T-helper 2 cell treated with Interferon-gamma antibody and Interleukin-4, amounts not matched to agents 100 ng/mL and 5 ng/mL, for 36 hours (primary cell): ENCODE data around the gene CALN1. TPM values are rescaled to one million over a fixed set of nuclear protein-coding genes. Genes with fewer than 3 reads are reported as not detected.

Source experiments
- intact Hi-C: fragments of 100-400 bp; cut with micrococcal nuclease; formaldehyde crosslinking; loops from one replicate; pipeline ENCODE4 v1.15.1; 2023
- total RNA-seq: library from RNA; stranded (reverse); gene quantifications from 2 replicates; pipeline ENCODE4 v1.2.3, GENCODE V29; 2022

Gene CALN1
- total RNA-seq, 1 donor from 2014 or later: not detected

DNA sequence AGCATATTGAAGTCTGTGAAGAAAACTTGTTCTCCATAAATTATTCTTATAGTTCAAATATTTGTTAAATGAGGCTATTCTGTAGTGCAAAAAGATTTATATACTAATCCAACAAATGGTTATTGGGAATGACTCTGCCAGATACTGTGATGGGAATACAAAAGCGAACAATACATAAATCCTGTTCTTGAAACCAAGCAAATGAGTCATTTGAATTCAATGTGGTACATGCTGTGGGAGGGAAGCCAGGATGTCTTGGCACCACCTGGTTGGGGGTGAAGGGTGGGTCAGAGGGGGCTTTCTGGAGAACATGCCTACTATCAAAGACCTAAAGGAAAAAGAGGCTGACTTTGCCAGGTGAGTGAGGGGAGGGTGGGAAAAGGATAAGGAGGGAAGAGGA is 594.2 kb downstream of the CALN1 start:
- intact Hi-C loops: no loop called here

DNA sequence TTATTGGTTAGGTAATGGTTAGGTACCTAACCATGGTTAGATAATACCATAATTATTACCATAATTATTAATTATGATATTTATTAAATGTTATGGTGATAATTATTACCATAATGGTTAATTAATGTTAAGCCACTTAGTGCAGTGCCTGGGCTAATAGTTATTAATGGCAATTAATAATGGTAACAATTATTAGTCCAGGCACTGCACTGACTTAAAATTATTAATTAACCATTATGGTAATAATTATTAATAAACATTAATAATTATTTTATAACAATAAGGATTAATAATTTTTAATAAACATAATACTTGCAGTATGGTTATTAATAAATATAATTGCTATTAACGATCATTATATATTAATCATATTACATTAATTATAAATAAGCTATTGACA is 604.0 kb downstream of the CALN1 start:
- intact Hi-C loops: no loop called here

DNA sequence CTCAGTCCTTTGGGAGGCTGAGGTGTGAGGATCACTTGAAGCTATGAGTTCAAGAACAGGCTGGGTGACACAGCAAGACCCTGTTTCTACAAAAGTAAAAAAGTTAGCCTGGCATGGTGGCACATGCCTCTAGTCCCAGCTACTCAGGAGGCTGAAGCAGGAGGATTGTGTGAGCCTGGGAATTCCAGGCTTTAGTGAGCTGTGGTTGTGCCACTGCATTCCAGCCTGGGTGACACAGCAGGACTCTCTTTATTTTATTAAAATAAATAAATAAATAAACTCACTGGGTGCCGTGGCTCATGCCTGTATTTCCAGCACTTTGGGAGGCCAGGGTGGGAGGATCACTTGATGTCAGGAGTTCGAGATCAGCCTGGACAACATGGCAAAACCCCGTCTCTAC is 607.9 kb downstream of the CALN1 start:
- intact Hi-C loops: no loop called here

DNA sequence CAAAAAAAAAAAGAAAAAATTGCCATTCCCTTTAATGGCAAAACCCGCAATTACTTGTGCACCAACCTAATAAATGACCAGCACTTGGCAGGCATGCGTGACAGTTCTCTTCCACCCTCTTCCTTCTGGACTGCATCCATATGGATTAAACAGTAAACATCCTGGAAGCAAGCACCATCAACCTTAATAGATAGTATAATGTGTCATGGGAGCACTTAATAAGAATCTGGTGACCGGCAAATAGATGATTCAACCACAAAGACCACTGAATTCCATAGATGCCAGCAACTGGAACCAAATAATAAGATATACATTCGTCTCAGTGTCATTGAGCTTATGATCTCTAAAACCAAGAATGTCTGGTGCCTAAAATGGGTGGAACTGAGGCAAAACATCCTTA is 610.2 kb downstream of the CALN1 start:
- intact Hi-C loops: no loop called here

DNA sequence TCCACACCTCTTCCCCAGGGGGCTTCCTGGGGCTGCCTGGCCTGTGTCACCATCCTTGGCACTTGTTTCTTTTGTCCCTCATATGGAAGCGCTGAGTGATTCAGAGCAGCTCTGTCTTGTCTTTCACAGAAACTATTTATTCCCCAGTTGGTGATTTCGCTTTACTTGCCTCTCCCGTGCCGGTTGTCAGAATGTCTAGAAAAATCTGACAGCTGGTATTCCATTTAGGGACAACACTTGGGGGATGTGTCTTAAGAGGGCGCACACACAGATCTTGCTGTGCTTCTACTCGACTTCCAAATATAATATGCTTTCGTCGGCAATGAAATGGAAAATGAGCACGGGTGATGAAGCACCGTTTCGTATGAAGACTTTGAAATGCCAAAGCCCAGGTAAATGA is 611.8 kb downstream of the CALN1 start:
- intact Hi-C loops: no loop called here

DNA sequence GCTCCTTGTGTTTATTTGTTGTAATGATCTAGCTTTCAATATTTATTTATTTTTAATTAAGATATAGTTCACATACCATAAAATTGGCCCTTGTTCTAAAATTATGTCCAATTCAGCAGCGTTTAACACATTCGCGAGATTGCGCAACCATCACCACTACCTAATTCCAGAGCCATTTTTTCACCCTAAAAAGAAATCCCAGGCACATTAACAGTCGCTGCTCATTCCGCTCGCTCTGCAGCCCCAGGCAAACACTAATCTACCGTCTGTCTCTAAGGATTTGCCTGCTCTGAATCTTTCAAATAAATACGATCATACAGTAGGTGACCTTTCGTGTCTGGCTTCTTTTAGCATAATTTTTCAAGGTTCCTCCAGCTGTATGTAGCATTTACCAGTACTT is 616.7 kb downstream of the CALN1 start:
- intact Hi-C loops: no loop called here

DNA sequence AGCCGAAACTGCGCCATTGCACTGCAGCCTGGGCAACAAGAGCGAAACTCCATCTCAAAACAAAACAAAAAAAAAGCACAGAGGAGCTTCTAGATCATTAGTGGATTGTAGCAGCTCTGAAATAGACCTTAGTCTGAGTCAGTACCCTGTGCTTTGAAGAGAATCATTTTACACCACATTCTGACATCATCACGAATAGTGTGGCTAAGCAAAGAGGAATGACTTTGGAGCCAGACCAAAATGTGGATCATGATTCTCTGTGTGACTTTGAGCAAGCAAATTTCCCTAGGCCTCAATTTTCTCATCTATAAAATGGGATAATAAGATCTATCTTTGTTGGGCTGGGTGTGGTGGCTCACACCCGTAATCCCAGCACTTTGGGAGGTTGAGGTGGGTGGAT is 618.9 kb downstream of the CALN1 start:
- intact Hi-C loops: no loop called here

DNA sequence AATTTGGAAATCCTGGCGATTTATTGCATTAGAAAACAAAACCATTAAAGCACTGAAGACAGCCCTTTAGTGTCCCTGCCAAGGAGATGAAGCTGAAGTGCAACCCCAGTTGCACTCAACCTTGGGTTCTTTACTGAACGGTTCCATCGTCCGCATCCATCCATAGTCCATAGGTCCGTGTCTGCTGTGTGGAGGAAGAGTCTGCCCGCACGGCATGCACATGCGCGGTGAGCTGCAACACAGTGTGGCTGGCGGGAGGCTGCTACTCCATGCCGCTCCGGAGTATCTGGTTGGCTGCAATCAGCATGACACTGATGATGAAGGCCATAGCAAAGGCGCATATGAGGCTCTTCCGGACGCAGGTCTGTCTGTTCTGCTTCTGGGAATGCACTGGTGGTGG is 624.6 kb downstream of the CALN1 start:
- intact Hi-C loops: no loop called here

DNA sequence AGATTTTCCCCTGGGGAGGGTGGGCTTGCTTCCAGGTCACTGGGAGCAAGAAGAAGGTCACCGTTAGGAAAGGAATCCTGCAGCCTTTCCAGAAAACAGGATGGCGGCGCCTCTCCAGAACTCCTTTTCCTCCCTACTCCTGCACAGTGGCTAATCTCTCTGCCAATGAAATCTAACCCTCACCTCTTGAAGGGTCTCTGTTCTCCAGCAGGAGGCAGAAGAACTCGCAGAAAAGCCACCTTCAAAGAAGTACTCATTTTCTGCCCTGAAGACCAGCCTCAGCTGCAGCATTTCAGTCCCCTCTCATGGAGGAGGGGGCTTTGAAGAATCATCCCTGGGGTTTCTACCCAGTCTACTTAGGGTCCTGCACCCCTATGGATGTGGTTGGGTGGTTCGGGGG is 626.9 kb downstream of the CALN1 start:
- intact Hi-C loops: no loop called here

DNA sequence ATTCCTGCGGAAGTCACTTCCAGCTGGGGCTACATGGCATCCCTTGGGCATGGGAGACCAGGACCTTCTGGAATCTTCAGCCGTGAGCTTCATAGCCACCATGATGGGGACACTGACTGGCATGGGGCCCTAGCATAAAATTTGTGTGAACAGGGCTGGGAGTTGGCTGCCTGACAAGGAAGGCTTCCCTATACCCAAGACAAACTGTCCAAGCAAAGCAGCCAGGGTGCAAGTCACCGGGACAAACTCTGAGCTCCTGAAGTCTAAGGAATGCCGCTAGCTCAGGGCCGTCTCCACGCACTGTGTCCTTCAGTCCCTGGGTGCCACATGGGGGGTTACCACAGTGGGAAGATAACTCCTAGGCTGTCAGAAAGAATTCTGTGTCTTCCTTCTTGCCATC is 627.4 kb downstream of the CALN1 start:
- intact Hi-C loops: no loop called here

DNA sequence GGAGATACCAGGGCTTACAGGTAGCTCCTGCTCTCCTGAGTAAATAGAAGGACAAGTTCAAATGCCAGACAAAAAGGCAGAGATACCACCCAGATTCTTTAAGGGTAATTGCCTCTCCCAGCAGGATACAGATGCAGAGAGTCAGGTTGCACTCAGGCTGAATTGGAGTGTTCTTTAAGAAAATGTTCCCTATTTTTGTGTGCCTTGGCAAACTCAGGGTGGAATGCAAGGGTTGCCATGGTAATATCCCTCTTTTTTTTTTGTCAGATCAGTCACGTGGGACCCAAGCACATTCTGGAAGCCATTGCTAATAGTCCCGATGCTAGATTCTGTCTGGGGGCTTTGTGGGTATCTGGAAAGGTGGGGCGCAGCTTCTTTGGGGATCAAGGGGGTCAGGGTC is 628.0 kb downstream of the CALN1 start:
- intact Hi-C loops: no loop called here

DNA sequence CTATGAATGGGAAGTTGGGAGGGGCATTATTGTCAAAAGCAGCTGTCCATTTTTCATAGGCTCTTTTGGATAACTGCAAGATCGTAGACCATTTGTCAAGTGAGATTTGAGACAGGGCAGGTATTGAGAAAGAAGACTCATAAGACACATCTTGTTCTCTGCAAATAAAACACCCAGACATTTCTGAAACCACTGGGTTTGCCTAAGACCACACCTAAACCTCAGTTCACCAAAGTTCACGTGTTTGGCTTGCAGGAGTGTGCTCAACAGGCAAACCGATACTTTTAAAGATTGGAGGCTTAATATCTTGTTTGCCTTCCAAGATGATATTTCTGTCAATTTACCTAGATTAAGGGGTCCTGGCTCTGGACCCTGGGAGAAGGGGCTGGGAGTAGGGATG is 628.4 kb downstream of the CALN1 start:
- intact Hi-C loops: no loop called here

DNA sequence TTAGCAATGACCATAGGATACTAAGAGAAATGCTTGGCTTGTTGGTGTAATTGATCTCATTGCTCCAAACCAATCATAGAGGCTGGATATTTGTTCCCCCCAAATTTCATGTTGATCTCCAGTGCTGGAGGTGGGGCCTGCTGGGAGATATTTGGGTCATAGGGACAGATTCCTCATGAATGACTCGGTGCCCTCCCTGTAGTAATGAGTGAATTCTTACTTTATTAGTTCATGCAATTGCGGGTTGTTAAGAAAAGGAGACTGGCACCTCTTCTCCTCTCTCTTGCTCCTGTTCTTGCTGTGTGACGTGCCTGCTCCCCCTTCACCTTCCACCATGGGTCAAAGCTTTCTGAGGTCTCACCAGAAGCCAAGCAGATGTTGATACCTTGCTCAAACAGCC is 630.1 kb downstream of the CALN1 start:
- intact Hi-C loops: no loop called here

DNA sequence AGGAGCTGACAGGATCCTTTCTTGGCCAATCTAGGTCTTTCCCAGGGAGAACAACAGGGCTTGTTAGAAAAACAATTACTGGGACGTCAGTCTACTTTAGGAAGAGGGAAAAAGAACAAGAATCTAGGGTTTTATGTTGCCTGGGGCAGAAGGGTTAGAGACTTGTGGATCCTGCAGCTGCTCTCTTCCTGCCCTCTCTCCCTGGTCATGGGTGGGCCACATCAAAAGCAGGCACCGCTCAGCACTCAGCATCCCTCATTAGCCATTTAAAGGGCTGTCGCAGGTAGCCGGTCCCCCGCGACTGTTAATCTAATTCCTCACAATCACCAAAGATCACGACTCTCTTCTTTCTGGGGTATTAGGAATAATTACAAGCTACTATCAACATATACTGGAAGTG is 631.9 kb downstream of the CALN1 start:
- intact Hi-C loops: no loop called here

DNA sequence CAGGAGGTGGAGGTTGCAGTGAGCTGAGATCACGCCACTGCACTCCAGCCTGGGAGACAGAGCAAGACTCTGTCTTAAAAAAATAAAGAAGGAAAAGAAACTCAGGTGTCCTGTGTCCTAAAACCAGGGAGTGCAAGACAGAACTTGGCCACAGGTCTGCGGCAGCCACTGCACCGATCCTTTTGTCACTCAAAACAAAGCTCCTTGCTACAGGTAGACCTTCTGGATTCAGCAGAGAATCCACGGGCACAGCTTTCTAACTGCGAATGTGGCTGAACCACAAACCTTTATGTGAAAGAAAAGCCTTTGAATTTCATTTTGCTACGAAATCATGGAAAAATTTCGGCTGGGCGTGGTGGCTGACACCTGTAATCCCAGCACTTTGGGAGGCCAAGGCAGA is 634.9 kb downstream of the CALN1 start:
- intact Hi-C loops: no loop called here

DNA sequence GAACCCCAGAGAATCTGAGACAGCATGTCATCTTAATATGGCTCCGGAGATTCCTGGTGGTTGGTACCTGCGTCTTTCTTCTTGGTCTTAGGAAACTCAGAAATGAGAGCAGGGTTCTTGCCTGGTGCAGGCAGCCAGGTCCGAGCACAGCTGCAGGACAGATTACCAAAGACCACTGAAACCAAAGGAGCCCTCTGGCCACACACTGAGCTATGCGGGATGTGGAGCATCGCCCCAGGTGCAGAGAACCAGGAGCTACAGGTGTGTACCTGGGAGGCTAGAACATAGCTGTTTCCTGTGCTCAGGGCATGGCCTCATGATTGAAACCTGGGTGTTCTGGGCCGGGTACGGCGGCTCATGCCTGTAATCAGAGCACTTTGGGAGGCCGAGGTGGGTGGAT is 635.4 kb downstream of the CALN1 start:
- intact Hi-C loops: no loop called here

DNA sequence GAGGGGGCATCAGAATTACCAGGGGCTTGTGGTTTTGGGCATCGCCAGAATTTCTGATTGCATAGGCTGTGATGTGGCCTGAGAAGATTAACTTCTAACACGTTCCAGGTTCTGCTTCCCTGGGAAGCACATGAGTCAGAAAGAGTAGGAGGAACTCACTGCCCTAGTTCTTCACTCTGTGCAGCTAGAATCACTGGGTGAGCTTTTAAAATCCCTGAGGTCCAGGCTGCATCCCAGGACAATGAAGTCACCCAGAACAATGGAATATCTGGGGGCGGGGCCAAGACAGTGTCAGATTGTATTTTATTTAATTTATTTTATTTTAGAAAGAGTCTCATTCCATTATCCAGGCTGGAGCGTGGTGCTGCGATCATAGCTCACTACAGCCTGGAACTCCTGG is 636.5 kb downstream of the CALN1 start:
- intact Hi-C loops: no loop called here

DNA sequence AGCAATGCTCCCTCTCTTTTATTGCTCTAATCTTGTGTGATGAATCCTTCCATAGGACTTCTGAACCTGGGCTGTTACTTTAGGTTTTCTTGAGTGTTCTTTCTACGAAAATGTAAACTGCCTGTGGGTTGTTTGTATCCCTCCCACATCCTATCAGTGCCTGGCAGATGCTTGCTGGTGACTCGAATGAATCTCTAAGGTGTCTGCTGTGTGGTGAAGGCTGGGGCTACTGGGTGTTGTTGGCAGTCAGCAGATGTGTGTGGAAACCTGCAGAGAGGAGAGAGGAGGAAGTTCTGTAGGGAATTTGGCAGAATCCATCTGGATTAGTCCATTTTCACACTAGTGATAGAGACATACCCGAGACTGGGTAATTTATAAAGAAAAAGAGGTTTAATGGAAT is 639.4 kb downstream of the CALN1 start:
- intact Hi-C loops: no loop called here

DNA sequence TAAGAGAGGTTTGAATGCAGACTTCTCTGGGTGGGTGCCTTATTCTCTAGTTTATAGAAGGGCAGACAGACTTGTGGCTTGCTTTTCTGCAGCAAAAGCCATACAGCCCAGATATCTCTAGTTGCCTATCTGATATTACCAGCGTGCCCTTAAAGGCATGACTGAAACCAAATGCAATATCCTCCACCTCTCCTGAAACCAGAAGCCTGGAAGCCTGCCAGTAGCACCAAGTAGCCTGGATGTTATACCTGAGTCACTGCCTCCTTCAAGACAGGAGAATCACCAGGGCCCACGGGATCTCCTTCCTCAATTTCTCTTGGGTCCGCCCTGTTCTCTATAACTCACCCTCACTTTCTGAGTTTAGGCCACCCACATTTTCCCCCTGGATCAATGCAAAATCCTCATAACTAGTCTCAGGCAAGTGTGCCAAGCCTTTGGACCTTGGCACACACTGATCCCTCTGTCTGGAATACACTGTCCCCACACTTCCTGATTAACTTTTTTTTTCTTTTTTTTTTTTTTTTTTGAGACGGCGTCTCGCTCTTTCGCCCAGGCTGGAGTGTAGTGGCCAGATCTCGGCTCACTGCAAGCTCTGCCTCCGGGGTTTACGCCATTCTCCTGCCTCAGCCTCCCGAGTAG is 641.8 kb downstream of the CALN1 start:
- intact Hi-C loops: no loop called here

DNA sequence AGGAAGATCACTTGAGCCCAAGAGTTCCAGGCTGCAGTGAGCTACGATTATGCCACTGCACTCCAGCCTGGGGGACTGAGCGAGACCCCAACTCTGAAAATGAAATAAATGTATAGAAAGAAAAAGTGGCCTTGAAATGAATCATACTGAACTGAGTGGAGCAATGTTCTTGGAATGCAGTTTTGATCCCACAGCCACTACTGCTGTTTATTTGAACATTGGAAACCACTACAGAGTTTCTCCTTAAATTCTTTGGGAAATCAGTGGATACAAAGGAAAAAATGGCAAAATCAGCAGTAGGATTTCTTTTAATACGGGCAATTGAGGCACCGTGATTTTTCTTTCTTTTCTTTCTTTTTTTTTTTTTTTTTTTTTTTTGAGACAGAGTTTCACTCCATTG is 642.8 kb downstream of the CALN1 start:
- intact Hi-C loops: no loop called here

DNA sequence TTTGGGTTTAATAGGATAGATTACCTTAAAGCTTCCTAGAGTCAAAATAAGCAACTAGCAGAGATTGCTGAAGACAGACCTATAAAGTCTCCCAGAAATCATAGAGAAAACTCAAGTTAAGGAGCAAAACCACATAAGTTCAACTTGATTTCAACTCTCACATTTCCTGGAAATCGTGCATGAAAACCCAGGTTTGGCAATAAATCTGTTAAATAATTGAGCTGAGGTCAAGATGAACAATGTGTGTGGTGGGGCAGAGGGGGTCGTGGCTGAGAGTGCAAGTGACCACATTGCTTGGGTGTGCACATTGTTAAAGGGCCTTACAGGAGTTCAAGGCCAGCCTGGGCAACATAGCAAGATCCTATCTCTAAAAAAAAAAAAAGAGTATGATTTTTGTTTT is 643.7 kb downstream of the CALN1 start:
- intact Hi-C loops: no loop called here

DNA sequence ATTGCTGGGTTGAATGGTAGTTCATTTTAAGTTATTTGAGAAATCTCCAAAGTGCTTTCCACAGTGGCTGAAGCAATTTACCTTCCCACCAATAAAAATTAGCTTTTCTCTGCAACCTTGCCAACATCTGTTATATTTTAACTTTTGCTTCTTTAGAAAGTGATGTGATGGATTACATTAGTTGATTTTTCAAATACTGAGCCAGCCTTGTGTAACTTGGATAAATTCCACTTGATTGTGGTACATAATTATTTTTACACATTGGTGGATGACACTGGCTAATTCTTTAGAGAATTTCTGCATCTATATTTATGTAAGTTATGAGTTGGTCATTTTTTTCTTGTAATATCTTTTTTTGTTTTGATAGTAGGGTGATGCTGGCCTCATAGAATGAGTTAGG is 646.1 kb downstream of the CALN1 start:
- intact Hi-C loops: no loop called here

DNA sequence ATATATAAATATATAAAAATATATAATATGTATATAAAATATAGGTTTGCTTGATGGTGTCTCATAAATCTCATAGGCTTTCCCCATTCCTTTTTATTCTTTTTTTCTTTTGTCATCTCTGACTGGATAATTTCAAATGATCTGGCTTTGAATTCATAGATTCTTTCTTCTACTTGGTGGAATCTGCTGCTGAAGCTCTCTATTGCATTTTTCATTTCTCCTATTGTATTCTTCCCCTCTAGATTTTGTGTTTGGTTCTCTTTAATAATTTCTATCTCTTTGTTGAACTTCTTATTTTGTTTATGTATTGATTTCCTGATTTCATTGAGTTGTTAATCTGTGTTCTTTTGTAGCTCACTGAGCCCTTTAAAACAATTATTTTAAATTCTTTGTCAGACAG is 650.8 kb downstream of the CALN1 start:
- intact Hi-C loops: no loop called here

DNA sequence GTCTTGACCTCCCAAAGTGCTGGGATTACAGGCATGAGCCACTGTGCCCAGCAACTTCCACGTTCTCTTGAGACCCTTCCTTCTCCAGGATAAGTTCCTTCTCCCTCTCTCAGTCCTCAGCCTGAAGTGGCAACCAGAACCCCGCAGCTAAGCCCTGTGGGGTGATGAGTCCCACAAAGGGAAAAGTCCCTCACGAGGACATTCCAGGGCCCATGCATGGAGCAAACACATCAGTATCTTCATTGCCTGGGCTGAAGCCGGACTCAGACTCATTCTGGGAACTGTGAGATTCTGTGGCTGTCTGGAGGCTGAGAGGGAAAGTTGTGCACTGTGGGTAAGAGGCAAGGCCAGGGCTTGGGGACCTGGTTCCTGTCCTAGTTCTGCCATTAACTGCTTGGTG is 657.3 kb downstream of the CALN1 start:
- intact Hi-C loops: loop anchor here (5.0 kb wide), 1 partner anchor 737 kb away; no protein-coding TSS in a partner anchor
